RPMI8226 (cell line): ENCODE measurements around the gene CFAP46.
"Not testable (repeated sequence)": the region's sequence is repeated elsewhere in the genome, so short reads cannot be mapped to it uniquely, and the experiment has no call there.

Experiments used
- DNase-seq: peaks from one replicate; pipeline ENCODE4 v3.0.0-alpha.2; 2015

Gene CFAP46

DNA sequence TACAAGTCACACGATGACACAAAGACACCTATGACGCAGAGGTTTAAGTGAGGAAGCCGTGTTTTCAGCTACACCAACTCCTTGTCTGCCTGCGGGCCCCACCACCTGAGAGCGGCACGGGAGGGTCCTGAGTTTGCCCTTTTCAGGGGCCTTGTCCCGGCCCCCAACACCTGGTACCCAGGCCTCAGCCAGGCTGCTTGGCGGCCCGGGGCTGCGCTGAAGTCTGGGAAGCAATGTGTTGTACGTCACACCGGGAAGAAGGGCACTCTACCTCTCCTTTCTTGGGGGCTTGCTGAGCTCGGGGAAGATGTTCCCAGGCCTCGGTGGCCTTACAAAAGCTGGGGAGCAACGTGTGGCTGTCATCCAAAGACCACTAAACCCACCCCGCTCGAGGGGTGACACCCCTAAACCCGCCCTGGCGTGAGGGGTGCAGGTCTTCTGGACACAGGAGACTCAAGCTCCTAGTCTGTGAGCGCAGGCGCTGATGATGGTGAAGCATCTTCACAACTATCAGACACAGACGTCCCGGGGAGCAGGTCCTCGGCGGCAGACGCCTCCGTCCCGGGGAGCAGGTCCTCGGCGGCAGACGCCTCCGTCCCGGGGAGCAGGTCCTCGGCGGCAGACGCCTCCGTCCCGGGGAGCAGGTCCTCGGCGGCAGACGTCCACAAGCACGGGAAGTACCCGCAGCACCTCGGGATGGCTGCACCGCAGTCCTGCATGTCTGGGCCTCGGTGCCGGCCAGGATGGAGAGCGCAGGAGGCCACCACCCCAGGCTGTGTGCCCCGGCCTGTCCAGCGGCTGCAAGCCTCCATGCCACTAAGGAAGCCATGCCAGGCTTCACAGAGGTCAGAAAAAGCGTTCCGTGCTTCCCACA is 15.4 kb downstream of the CFAP46 start:
- DNase-seq: no peak

DNA sequence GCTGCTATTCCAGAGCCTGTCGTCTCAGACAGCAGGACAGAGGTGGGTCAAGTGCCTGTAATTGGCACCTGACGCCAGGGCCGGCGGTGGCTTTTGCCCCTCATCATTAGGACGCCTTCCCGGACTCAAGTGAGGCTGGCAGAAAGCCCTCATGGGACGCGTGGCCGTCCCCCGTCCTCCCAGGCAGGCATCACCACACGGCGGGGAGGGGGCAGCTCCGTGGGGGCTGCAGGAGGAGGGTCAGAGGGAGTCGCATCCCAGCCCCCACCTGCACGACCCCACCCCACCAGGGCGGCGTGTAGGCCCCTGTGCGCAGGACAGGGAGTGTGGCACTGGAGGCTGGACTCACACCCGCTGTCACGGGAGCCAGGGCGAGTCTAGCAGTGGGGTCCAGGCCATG is 16.3 kb downstream of the CFAP46 start:
- no peak for DNase-seq

DNA sequence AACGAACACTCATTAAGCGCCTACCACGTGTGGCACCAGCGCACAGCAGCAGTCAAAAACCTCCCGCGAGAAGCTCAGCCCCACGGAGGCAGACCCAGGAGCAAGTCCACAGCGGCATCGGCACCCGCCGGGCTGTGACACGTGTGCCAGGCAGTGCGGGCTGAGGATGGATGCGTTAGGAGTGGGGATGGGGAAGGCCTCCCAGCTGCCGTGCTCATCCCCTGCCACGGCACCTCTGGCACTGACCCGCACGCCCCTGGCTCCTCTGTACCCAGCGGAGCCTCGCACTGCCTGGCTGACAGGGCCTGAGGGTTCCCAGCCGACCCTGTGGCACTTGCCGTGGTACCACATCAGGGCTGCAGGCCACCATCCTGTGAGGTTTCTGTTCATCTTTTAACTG is 16.8 kb downstream of the CFAP46 start:
- no peak for DNase-seq

- no peak for DNase-seq
These were observed 17.3 kb downstream of the CFAP46 start for GRCh38 chr10:132925071-132925561.

GRCh38 chr10:132924046-132924952 is 18.1 kb downstream of the CFAP46 start:
- DNase-seq: no peak

GRCh38 chr10:132923384-132923783 is 19.0 kb downstream of the CFAP46 start:
- not testable (repeated sequence) for DNase-seq

- no peak for DNase-seq
These were observed 19.5 kb downstream of the CFAP46 start for GRCh38 chr10:132922872-132923271.

DNA sequence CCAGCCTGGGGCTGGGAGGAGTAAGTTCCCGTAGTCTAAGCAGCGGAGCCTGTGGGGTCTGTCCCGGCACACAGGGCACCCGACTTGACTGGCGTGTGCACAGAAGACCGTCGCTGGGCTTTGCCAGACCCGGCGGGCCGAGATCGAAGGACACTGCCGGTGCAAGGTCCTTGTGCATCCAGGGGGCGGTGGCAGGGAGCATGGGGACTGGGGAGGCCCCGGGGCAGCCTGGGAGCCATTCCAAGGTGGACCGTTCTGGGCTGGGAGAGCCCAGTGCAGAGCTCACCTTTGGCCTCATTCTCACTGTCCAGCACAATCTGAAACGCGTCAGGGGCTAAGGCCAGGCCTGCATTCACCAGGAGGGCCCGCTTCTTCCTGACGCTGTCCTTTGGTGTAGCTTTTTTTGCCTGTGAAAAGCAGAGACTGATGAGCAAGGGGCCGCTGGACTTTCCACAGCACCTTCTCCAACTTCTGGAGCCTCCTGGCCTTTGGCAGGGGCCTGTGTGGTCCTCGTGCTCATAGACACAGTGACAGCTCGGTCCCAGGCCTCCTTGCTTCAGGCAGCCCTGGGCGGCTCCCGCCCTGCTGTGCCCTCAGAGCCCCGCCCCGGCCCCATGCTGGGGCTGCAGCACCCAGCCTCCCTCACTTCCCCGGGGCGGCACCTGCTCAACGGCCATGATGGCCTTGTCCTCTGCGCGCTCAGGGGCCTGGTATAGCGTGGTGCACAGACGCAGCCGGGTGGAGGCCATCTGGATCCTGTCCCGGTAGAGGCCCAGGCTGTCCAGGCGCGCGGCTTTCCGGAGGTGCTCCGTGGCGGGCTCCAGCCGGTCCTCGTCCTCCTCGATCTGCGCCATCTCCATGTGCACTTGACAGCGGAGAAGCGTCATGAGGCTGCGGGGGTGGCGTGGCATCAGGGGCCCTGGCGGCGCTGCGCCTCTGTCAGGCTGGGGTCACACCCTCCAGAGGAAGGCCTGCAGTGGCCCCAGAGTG is 20.3 kb downstream of the CFAP46 start:
- peak; percentile 31 for DNase-seq

GRCh38 chr10:132921086-132921485 is 21.3 kb downstream of the CFAP46 start:
- DNase-seq: no peak

DNA sequence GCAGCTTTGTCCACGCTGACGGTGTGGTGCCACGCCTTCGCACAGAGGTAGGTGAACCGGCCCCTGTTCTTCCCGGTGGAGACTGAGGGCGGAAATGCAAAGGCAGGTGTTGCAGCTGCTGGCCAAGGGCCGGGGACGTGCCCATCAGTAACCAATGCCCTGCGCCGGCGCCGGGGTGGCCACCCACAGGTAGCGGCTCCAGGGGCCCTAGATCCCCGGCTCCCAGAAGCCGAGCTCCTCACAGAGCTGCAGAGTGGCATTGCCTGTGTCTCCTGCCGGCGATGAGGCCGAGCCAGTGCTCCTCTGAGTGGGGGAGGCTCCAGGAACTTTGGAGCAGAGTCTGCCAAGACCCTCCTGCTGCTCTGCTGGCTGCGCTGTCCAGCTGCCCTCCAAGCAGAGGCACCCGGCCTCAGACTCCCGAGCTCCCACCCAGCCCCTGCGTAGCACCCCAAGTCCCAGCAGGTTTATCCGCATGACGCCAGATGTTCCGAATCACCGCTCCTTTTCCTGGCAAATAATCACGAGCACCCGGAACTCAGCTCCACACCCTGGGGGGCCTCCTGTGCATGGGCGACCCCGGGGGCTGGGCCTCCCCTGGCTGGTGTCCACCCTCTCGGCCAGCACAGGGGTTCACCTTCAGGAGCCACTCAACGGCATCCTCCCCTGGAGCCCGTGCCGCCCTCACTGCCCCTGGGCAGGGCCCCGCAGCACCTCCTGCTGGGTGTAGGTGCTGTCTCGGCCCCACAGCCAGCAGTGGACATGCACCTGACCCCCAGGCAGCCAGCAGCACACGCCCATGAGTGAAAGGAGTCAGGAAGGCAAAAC is 22.1 kb downstream of the CFAP46 start:
- no peak for DNase-seq

GRCh38 chr10:132919374-132920100 is 22.8 kb downstream of the CFAP46 start:
- peak; percentile 60 for DNase-seq

- no peak for DNase-seq
These were observed 23.6 kb downstream of the CFAP46 start for GRCh38 chr10:132918617-132919373.

- no peak for DNase-seq
These were observed 24.1 kb downstream of the CFAP46 start for GRCh38 chr10:132918264-132918616.

- no peak for DNase-seq
These were observed 25.3 kb downstream of the CFAP46 start for GRCh38 chr10:132916956-132917666.

DNA sequence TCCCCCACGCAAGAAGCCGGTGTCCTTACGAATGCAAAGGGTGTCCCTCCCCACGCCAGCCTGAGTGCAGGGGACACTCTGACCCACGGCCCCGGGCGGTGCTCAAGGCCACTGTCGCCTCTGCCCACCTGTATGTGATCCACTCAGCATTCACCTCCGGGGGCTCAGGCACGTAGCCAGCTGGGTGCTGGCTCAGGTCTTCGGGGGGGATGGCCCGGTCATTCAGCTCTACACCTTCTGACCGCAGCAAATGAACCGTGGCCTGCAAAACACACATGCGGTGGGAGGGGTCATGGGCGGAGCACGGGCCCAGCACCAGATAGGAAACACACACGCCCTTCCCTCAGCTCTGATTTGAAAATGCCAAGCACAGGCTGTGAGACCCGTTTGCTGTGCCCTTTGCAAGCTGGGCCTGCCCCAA is 25.9 kb downstream of the CFAP46 start:
- DNase-seq: peak; percentile 20

- no peak for DNase-seq
These were observed 27.0 kb downstream of the CFAP46 start for GRCh38 chr10:132915411-132915810.

- no peak for DNase-seq
These were observed 27.6 kb downstream of the CFAP46 start for GRCh38 chr10:132914732-132915131.

GRCh38 chr10:132913559-132914115 is 28.7 kb downstream of the CFAP46 start:
- DNase-seq: no peak
